GM03348 (cell line): ENCODE results near the gene LRCH1.
A peak's percentile ranks its signal among the peaks of the same experiment; 100 is the strongest.

Experiments used
- DNase-seq: peaks from one replicate; pipeline ENCODE4 v3.0.0; 2012; ENCODE audit warnings: low spot score

Gene LRCH1

GRCh38 chr13:46665633-46666482 lies 112.9 kb downstream of the LRCH1 start:
- no peak for DNase-seq

- DNase-seq: no peak
These were observed 113.9 kb downstream of the LRCH1 start for GRCh38 chr13:46666727-46667456.

GRCh38 chr13:46667687-46668281 lies 114.8 kb downstream of the LRCH1 start:
- DNase-seq: no peak

DNA sequence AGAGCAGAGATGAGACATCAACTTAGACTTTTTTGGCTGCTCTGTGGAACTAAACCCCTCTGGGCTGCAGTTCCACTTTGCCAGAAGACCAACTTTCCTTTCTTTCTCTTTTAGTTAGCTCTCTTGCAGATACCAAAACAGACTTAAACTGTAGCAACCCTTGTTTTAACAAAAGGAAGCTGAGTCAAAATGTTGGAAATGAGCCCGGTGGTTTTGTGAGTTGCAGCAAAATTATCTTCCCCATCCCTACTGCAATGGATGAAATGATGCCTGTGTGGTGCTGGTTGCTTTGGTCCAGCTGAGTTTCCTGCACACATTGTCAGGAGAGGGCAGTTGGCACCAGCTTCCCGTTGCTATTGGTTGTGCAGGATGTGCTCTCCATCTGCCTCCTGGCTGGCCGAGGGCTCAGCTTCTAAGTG lies 115.3 kb downstream of the LRCH1 start:
- peak; percentile 78 for DNase-seq

GRCh38 chr13:46668931-46669525 lies 116.1 kb downstream of the LRCH1 start:
- no peak for DNase-seq

GRCh38 chr13:46672338-46673090 lies 119.5 kb downstream of the LRCH1 start:
- DNase-seq: no peak

- DNase-seq: no peak
These were observed 122.0 kb downstream of the LRCH1 start for GRCh38 chr13:46675016-46675415.

DNA sequence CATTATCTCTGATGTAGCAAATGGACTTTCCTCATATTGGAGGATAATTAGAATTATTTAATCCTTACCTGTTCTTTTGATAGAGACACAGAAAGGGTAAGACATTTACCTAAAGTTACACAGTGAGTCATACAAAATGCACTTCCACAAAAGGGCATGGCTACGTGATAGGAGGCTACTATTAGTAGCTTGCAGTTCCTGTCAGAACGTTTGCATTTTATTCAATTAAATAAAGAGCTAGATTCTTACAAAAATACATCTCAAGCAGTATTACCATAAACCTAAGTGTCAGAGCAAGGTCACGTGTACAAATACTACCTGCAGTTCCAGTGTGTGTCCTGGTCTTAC lies 123.4 kb downstream of the LRCH1 start:
- no peak for DNase-seq

GRCh38 chr13:46679369-46680120 lies 126.6 kb downstream of the LRCH1 start:
- DNase-seq: peak; percentile 83

DNA sequence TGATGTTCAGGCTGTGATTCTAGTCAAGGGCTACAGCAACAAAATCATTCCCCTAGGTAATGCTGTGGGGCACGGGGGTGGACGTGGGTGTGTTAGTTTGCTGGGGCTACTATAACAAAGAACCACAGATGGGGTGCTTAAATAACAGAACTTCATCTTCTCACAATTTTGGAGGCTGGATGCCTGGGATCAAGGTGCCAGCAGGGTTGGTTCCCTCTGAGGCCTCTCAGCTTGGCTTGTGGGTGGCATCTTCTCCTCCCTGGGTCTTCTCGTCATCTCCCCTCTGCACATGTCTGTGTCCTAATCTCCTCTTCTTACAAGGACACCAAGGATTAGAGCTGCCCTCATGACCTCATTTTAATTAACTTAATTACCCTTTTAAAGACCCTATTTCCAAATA lies 129.0 kb downstream of the LRCH1 start:
- no peak for DNase-seq

- no peak for DNase-seq
These were observed 129.7 kb downstream of the LRCH1 start for GRCh38 chr13:46682707-46683106.

- DNase-seq: no peak
These were observed 130.8 kb downstream of the LRCH1 start for GRCh38 chr13:46683676-46684260.

DNA sequence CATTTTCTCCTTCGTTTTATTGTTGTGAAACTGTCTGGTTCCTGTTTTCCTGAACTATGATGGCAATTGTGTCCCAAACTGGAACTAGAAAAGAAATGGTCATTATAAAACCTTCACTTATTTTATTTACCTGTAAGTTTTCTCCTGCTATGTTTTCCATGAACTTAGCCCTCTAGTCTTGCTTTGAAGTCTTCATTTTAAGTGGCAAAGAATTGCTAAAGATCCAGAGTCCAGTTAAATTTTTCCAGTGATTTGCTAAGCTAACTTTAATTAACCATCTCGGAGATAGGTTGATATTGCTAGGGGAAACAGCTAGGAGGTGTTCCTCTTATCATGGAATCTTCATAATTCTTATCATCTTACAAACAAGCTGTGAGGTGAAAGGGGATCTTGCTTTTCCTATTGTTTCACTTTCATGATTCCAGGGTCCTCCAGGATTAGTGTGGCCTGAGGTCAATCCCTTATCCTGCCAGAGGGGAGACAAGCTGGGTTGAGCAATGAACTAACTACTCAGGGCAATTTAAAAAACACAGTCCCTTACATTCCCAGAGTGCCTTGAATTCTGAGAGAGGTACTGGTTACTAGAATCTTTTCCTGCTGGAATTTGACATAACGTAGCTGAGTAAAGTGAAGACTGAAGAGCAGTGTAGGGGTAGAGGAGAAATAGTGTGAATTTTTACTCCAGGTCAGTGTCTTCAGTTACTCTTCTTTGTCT lies 131.5 kb downstream of the LRCH1 start:
- no peak for DNase-seq

DNA sequence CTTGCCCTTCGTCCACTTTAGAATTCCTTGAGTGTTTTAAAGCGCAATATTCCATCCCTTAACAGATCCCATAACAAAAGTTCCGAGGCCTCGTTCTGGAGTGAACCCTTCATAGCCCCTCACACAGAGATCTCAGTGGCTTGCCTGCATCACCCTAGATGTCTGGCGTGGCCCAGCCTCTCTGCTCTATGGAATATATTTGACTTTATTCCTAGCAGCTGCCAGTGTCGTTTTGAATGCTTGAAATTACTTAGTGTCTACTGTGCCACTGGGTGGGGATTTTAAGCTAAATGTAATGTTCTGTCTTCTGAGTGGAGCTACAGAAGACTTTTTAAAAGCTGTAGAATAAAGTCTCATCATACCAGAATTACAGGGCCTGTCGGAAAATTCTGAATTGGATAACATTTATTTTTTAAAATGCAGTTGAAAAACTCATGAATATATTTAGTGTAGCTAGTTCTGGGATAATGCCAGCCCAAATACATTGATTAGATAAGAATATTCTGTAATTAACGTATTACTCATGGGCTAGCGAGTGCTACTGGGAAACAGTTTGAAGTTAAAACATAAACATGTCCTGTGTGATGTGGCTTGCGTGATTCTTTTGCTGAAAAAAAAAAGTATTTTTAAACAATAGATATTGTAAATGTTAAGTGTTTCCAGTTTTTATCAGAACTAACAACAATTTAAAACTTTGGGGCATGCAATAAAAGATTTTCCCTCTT lies 132.2 kb downstream of the LRCH1 start:
- no peak for DNase-seq

DNA sequence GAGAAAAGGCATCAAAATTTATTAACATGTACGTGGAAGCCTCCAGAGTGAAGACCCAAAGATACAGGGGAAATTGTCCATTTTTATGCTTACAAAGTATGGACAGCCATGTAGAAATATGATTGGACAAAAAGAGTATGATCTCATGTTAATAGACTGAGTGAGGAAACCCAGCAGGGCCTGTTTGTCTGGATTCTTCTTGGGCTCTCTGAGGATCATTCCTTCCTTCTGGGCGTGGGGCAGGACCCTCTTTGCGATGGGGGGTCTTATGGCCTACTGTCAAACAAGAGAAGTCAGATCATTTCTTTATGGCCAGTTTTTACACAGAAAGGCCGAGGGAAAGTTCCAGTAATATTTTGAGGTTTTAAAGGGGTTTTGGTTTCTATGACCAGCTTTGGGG lies 133.2 kb downstream of the LRCH1 start:
- DNase-seq: no peak

DNA sequence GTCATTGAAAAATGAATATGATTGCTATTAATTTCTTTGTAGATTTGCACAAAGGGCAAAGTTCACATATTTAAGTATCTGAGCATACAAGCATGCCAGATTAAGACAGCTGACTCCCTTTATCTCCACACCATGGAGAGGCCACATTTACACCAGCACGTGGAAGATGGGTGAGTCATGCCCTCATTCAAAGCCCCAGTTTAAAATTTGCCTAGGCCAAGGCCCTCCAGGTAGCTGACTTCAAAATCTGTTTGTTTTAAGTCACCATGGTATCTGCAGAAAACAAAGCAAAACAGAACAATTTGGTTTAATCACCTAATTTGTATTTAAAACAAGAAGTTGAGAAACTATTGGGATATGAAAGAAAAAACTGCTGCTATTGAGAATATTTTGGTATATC lies 134.8 kb downstream of the LRCH1 start:
- no peak for DNase-seq

DNA sequence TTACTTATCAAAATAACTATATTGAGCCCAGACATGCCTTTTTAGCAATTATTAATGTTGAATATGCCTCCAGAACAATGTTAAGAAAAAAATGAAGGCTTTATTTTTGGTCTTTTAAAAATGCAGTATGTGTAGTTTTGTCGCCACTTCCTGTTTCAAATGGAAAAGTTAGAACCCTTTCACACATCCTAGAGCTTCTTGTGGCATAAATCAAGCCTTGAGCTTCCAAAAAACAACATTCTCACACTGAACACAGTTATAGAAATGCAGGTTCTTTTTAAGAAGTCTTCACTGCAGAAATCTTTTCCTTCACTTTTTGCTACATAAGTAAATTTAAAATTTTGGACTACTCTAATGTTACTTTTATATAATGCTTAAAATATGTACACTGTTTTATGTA lies 135.3 kb downstream of the LRCH1 start:
- DNase-seq: no peak

DNA sequence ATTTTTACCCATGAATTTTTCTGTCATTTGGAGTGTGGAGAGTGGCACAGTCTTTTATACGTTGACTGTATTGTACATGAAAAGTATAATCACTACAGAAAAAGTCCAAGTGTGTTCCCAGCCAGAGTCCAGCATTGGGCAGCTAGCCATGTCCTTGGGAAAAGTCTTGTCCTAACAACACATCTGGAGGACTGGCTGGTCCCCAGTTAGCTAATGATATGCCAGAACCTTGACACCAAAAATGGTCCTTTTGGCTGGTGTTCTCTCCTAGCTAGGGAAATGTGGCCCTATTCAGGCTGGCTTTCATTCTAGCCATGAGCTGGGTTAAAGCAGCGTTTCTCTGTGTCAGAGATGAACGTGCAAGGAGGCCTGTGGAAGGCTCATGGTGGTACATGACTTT lies 145.0 kb downstream of the LRCH1 start:
- DNase-seq: no peak

DNA sequence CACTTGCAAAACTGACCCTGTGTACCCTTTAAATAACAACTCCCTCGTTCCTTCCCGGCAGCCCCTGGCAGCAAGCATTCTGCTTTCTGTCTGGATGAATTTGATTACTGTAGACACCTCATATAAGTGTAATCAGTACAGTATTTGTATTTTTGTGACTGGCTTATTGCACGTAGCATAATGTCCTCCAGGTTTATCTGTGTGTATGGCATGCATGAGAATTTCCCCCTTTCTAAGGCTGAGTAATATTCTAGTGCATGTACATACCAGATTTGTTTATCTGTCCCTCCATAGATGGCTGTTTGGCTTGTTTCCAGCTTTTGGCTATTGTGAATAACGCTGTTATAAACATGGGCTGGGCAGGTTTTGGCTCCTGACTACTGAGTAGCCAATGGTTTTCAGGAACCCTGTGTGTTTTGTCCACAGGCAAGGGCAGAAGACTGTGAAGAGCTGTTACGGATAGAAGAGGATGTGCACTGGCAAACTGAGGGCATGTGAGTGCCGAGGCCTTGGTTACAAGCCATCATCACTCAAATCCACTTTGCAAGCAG lies 146.0 kb downstream of the LRCH1 start:
- no peak for DNase-seq
